ENCODE measurements around the gene FEZ2.

DNA sequence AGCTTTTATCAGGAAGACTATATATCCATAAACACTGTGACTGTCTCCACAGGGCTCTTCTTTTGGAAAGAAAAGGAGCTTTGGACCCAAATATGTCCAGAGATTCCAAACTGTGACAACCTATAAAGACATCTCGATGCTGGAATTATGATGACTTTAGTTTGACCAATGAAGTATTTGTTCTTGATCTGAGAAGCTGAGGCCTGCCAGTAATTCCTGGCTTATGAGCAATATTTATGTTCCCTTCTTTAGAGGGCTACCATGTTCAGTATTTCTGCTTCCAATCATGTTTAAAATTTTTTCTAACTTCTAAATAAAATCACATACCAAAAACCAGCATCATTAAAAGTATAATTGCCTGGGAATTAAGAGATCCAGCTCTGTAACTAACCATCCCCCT lies 41.1 kb downstream of the FEZ2 start:
- TF ChIP-seq CTCF (IDR thresholded peaks at IDR 0.05) (no peak), POLR2A (IDR thresholded peaks at IDR 0.05) (no peak)

All from thyroid gland (tissue), 4 donors.